D721Med (cell line): ENCODE data around the gene TBX2.
"Not testable (repeated sequence)": the region's sequence is repeated elsewhere in the genome, so short reads cannot be mapped to it uniquely, and the experiment has no call there.

Experiments used
- DNase-seq: peaks from one replicate; pipeline ENCODE4 v3.0.0; 2011; ENCODE audit warnings: low spot score; ENCODE audit not compliant: insufficient read length
- FAIRE-seq: peaks from 2 replicates; lab custom pipeline; 2011; peaks lifted over from hg19 to GRCh38; lab: Jason Lieb, UNC
- TF ChIP-seq, protein P1 (sequence below): IDR thresholded peaks from 2 replicates; pipeline ENCODE4 v1.5.1; 2012; ENCODE audit warnings: mild to moderate bottlenecking, control low read depth; ENCODE audit not compliant: insufficient read depth; ENCODE audit errors: missing control alignments

TBX2 gene

GRCh38 chr17:61423967-61424649, 24.5 kb downstream of the TBX2 start:
- TF ChIP-seq, protein P1, sequence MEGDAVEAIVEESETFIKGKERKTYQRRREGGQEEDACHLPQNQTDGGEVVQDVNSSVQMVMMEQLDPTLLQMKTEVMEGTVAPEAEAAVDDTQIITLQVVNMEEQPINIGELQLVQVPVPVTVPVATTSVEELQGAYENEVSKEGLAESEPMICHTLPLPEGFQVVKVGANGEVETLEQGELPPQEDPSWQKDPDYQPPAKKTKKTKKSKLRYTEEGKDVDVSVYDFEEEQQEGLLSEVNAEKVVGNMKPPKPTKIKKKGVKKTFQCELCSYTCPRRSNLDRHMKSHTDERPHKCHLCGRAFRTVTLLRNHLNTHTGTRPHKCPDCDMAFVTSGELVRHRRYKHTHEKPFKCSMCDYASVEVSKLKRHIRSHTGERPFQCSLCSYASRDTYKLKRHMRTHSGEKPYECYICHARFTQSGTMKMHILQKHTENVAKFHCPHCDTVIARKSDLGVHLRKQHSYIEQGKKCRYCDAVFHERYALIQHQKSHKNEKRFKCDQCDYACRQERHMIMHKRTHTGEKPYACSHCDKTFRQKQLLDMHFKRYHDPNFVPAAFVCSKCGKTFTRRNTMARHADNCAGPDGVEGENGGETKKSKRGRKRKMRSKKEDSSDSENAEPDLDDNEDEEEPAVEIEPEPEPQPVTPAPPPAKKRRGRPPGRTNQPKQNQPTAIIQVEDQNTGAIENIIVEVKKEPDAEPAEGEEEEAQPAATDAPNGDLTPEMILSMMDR, result no peak
- DNase-seq (no peak), FAIRE-seq (no peak)

GRCh38 chr17:61425682-61426481, 26.2 kb downstream of the TBX2 start:
- TF ChIP-seq, protein P1, result no peak
- no peak for DNase-seq
- no peak for FAIRE-seq

DNA sequence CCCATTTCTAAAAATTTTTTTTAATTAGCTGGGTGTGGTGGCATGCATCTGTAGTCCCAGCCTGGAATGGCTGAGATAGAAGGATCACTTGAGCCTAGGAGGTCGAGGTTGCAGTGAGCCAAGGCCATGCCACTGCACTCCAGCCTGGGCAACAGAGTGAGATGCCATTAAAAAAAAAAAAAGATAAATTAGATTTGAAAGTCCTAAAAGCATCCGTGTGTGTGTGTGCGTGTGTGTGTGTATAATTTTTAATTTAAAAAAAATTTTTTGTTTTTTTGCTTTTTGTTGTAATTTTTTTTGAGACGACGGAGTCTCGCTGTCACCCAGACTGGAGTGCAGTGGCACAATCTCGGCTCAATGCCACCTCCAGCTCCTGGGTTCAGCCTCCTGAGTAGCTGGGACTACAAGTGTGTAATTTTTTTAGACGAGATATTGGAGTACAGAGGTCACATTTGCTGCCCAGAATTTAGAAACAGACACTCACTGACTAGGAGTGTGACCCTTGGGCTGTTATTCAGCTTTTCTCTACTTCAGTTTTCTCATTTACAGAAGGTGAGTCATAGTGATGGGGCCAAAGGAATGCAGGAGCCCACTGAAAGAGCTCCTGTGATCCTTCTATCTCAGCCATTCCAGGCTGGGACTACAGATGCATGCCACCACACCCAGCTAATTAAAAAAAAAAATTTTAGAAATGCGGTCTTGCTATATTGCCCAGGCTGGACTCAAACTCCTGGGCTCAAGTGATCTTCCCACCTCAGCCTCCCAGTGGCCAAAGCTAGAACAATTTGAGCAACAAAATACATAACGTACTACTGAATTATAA, 27.1 kb downstream of the TBX2 start:
- TF ChIP-seq, protein P1, result no peak
- no peak for DNase-seq
- no peak for FAIRE-seq

DNA sequence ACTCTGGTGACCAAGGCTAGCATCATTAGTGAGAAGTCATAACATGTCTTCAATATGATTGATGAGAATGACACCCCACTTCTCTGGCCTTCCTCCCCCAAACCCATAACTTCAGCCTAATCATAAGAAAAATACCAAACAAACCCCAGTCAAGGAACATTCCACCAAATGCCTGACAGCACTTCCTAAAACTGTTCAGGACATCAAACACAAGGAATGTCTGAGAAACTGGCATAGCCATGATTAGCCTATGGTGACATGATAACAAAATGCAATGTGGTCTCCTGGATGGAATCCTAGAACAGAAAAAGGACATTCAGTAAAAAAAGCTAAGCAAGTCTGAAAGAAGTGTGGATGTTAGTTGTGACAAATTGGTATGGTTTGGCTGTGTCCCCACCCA, 27.9 kb downstream of the TBX2 start:
- FAIRE-seq (no peak), DNase-seq (no peak)
- TF ChIP-seq, protein P1, result no peak

- FAIRE-seq, result no peak
- TF ChIP-seq, protein P1, result no peak
- DNase-seq, result no peak
These were observed 29.6 kb downstream of the TBX2 start for GRCh38 chr17:61429274-61429673.

DNA sequence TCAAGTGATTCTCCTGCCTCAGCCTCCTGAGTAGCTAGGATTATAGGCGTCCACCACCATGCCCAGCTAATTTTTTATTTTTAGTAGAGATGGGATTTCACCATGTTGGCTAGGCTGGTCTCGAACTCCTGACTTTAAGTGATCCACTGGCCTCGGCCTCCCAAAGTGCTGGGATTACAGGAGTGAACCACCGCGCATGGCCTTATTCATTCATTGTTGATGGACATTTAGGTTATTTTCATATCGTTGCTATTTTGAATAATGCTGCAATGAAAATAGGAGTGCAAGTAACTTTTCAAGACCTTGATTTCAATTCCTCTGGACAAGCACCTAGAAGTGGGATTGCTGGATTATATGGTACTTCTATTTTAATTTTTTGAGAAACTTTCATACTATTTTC, 30.2 kb downstream of the TBX2 start:
- DNase-seq, FAIRE-seq: not testable (repeated sequence)

GRCh38 chr17:61431594-61432311, 32.1 kb downstream of the TBX2 start:
- TF ChIP-seq, protein P1, result no peak
- DNase-seq, result no peak
- no peak for FAIRE-seq
